OCI-LY7 (cell line): ENCODE data around the gene RBCK1. TPM values are rescaled to one million over a fixed set of nuclear protein-coding genes. Genes with fewer than 3 reads are reported as not detected.
A peak's percentile ranks its signal among the peaks of the same experiment; 100 is the strongest.

ENCODE experiments used
- BruUV-seq: library from RNA; stranded (reverse); fragments of 400-500 nt; replicated peaks from 2 replicates; lab custom pipeline; 2021; lab: Mats Ljungman, UMichigan
- CTCF ChIA-PET: fragments of 300-600 bp; sonication (Branson Sonifier 250); formaldehyde crosslinking; loops from one replicate; lab custom pipeline; 2022; ENCODE audit warnings: antibody characterized with exemption; ENCODE audit not compliant: unreplicated experiment; lab: Charles Lee
- POLR2A ChIA-PET: fragments of 300-600 bp; sonication (Branson Sonifier 250); formaldehyde crosslinking; loops from one replicate; lab custom pipeline; 2022; ENCODE audit warnings: antibody characterized with exemption; lab: Charles Lee
- DNase-seq: peaks from one replicate; pipeline ENCODE4 v3.0.0-alpha.2; 2015; ENCODE audit warnings: low spot score
- H2AFZ ChIP-seq: fragments of 200-600 bp; sonication (generic), shearing (Covaris generic); 2 replicates; pipeline ENCODE4 v1.6.1; 2014; ENCODE audit warnings: mild to moderate bottlenecking, antibody characterized with exemption, low read length, moderate library complexity
- H3K27ac ChIP-seq: fragments of 200-600 bp; sonication (generic); 2 replicates; pipeline ENCODE4 v1.5.1; 2014; ENCODE audit warnings: mixed run types, low read depth, mild to moderate bottlenecking, moderate library complexity, low read length, inconsistent platforms; ENCODE audit not compliant: poor library complexity, severe bottlenecking
- H3K36me3 ChIP-seq: fragments of 200-600 bp; sonication (generic); 2 replicates; pipeline ENCODE4 v1.6.1; 2014; ENCODE audit warnings: mild to moderate bottlenecking, antibody characterized with exemption, low read length, moderate library complexity, mixed read lengths; ENCODE audit not compliant: insufficient read depth
- H3K4me1 ChIP-seq: fragments of 200-600 bp; sonication (generic); 2 replicates; pipeline ENCODE4 v1.5.1; 2014; ENCODE audit warnings: mild to moderate bottlenecking, low read length; ENCODE audit not compliant: insufficient read depth, poor library complexity, severe bottlenecking
- H3K4me2 ChIP-seq: fragments of 200-600 bp; sonication (generic); 2 replicates; pipeline ENCODE4 v1.6.1; 2014; ENCODE audit warnings: mild to moderate bottlenecking, low read length
- H3K4me3 ChIP-seq: fragments of 200-600 bp; sonication (generic); 2 replicates; pipeline ENCODE4 v1.5.1; 2014; ENCODE audit warnings: mild to moderate bottlenecking, low read depth, low read length; ENCODE audit not compliant: poor library complexity, severe bottlenecking
- H3K79me2 ChIP-seq: fragments of 200-600 bp; sonication (generic); 2 replicates; pipeline ENCODE4 v1.6.1; 2016; ENCODE audit warnings: low read depth, mild to moderate bottlenecking, low read length, moderate library complexity, mixed read lengths; ENCODE audit not compliant: insufficient read depth
- H3K9me2 ChIP-seq: fragments of 200-600 bp; sonication (generic); 2 replicates; pipeline ENCODE4 v1.6.1; 2016; ENCODE audit warnings: mild to moderate bottlenecking, low read length, mixed read lengths; ENCODE audit not compliant: insufficient read depth
- H3K9me3 ChIP-seq: fragments of 200-600 bp; sonication (generic); 2 replicates; pipeline ENCODE4 v1.6.1; 2014; ENCODE audit warnings: mild to moderate bottlenecking, mixed run types, low read length, mixed read lengths
- H4K20me1 ChIP-seq: fragments of 200-600 bp; sonication (generic); 2 replicates; pipeline ENCODE4 v1.6.1; 2014; ENCODE audit warnings: mild to moderate bottlenecking, antibody characterized with exemption, low read length, moderate library complexity, mixed read lengths; ENCODE audit not compliant: insufficient read depth
- EZH2phosphoT487 ChIP-seq: fragments of 200-600 bp; sonication (generic); IDR thresholded peaks from 2 replicates; pipeline ENCODE4 v1.6.1; 2018; ENCODE audit warnings: low read depth, borderline replicate concordance, mild to moderate bottlenecking, mixed run types, antibody characterized with exemption, low read length, moderate library complexity, mixed read lengths
- intact Hi-C: fragments of 100-400 bp; cut with micrococcal nuclease; formaldehyde crosslinking; loops from one replicate; pipeline ENCODE4 v1.10.0; 2022; ENCODE audit not compliant: unreplicated experiment
- total RNA-seq, 2 experiments: library from RNA; depleted of rRNA in 1 of 2; stranded (reverse); fragments of >200 nt in 1 of 2; shearing (Covaris generic) in 1 of 2; gene quantifications; 2 replicates each; pipeline ENCODE4 v1.2.3, GENCODE V29; 2014 to 2022
- TF ChIP-seq, protein P1 (sequence below): fragments of 200-600 bp; sonication (generic); conservative IDR thresholded peaks from 2 replicates; pipeline ENCODE4 v1.5.1; 2014; ENCODE audit warnings: mild to moderate bottlenecking, antibody characterized with exemption, low read length, moderate library complexity, mixed read lengths

Gene RBCK1
- total RNA-seq, 2 experiments from 2014 or later: 82.9 to 140 TPM

DNA sequence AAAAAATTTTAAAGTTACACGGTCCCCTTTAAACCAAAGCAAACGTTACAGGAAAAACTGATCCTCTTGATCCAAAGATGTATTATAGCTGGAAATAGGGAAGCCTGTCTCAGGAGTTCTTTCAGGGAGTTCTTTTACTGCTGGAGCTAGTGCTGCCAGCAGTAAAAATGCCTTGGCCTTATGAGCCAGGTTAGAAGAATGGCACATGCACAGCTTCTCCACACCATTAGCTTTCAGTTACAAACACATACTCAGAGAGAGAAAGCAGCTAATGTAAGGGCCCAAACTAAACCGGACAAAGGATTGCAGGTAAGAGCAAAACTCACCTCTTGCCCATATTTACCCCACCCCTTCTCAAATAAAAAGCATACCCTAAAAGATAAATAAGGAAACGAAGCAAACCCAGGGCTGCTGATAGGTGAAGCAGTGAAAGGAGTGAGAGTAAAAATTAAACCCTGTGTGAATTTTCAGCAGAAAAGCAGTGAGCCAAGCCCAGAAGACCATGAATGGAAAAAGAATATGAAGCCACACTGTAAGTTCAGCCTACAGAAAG is 35.2 kb downstream of the RBCK1 start:
- Histone ChIP-seq H3K4me1 (peaks cover 11% of the 10 kb centered on the region), H3K4me2 (no peak overlapping the region), H2AFZ (no peak overlapping the region), H4K20me1 (no peaks in the 10 kb centered on the region), H3K36me3 (peaks cover 72% of the 10 kb centered on the region), H3K9me3 (no peaks in the 10 kb centered on the region), H3K4me3 (no peak overlapping the region), H3K79me2 (no peaks in the 10 kb centered on the region), H3K9me2 (no peaks in the 10 kb centered on the region), H3K27ac (no peak overlapping the region)
- TF ChIP-seq, protein P1, sequence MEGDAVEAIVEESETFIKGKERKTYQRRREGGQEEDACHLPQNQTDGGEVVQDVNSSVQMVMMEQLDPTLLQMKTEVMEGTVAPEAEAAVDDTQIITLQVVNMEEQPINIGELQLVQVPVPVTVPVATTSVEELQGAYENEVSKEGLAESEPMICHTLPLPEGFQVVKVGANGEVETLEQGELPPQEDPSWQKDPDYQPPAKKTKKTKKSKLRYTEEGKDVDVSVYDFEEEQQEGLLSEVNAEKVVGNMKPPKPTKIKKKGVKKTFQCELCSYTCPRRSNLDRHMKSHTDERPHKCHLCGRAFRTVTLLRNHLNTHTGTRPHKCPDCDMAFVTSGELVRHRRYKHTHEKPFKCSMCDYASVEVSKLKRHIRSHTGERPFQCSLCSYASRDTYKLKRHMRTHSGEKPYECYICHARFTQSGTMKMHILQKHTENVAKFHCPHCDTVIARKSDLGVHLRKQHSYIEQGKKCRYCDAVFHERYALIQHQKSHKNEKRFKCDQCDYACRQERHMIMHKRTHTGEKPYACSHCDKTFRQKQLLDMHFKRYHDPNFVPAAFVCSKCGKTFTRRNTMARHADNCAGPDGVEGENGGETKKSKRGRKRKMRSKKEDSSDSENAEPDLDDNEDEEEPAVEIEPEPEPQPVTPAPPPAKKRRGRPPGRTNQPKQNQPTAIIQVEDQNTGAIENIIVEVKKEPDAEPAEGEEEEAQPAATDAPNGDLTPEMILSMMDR: no peak
- no peak for TF ChIP-seq EZH2phosphoT487
- POLR2A ChIA-PET: no interaction called here
- DNase-seq: no peak
- intact Hi-C loops: no loop called here
- BruUV-seq: no TSS peak
- CTCF ChIA-PET: interaction anchor here (1.4 kb wide), 1 partner anchor 12 kb away, joined by 3 read pairs; no protein-coding TSS in a partner anchor

DNA sequence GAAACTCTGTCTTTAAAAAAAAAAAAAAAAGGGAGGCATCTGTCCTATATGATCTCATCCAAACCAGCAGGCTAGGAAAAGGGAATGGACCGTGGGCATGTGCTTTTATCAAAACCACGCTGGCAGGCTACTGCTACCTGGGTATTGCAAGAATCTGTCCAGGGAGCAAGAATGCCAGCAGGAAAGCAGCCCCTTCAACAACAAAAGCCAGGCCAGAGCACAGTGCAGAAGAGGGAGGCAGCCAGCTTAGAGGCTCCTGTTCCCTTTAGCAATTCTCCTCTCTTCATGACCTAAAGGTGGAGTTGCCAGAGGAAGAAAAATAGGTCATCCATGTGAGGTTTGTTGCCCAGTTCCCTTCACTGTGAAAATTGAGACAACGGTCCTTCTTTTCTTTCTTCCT is 36.0 kb downstream of the RBCK1 start:
- no peak for DNase-seq
- H3K9me3 ChIP-seq: no peaks in the 10 kb centered on the region
- H3K4me2 ChIP-seq: no peak overlapping the region
- H4K20me1 ChIP-seq: no peaks in the 10 kb centered on the region
- TF ChIP-seq EZH2phosphoT487: no peak
- TF ChIP-seq, protein P1: no peak
- H2AFZ ChIP-seq: no peak overlapping the region
- peaks cover 3% of the 10 kb centered on the region for H3K4me1 ChIP-seq
- ChIA-PET CTCF (no interaction called here), POLR2A (no interaction called here)
- no peaks in the 10 kb centered on the region for H3K79me2 ChIP-seq
- H3K4me3 ChIP-seq: no peak overlapping the region
- TSS peak; percentile 45 for BruUV-seq
- H3K36me3 ChIP-seq: peaks cover 68% of the 10 kb centered on the region
- no peak overlapping the region for H3K27ac ChIP-seq
- intact Hi-C loops: no loop called here
- no peaks in the 10 kb centered on the region for H3K9me2 ChIP-seq

DNA sequence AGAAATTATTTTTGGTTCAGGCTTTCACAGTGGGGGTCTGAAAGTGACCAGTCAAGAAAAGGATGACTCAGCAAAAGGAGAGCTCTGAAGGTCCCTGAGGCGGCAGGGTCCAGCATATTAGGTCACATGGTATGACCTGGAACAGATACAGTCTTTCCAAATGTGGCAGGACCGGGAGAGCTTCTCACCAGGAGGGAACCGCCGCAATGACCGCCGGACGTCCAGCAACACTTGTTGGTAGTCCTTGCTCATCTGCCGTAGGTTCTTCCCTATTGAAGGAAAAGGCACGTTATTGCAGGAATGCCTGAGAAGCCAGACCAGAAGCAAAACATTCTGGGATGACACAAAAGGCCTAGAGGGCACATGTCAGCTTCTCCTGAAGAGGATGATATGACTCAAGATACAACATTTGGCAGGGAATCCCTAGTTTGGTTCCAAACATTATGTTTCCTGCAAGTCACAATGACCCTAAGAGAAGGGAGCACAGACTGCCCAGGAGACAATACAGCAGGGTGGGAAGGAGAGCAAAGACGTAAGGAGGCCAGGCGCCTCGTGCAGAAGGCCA is 36.8 kb downstream of the RBCK1 start:
- Histone ChIP-seq H2AFZ (no peak overlapping the region), H3K9me3 (no peaks in the 10 kb centered on the region), H4K20me1 (no peaks in the 10 kb centered on the region), H3K79me2 (peaks cover 5% of the 10 kb centered on the region; the same call in 1 of the 2 replicates), H3K4me1 (no peaks in the 10 kb centered on the region), H3K36me3 (peaks cover 61% of the 10 kb centered on the region), H3K9me2 (no peaks in the 10 kb centered on the region), H3K4me2 (no peak overlapping the region), H3K4me3 (no peak overlapping the region), H3K27ac (no peak overlapping the region)
- ChIA-PET CTCF (no interaction called here), POLR2A (interaction anchor here (0.6 kb wide), 1 partner anchor 19 kb away, joined by 4 read pairs; no protein-coding TSS in a partner anchor)
- TF ChIP-seq, protein P1: no peak
- TF ChIP-seq EZH2phosphoT487: no peak
- intact Hi-C loops: no loop called here
- DNase-seq: no peak
- no TSS peak for BruUV-seq
